Activated CD4-positive, alpha-beta T cell treated with anti-CD3 and anti-CD28 coated beads for 1 hour (primary cell): ENCODE data around the gene MAD2L1.
"Not testable (repeated sequence)": the region's sequence is repeated elsewhere in the genome, so short reads cannot be mapped to it uniquely, and the experiment has no call there.

Experiments used
- DNase-seq: peaks from one replicate; pipeline ENCODE4 v3.0.0-alpha.2; 2020

Gene MAD2L1

GRCh38 chr4:120066517-120067340 is at the start of gene MAD2L1:
TSS of gene MAD2L1 (minus strand) at chr4:120066848. CDS start at chr4:120066734, 114 bp downstream.
- DNase-seq, result peak; percentile 98

GRCh38 chr4:120111745-120112144 is 45.1 kb upstream of the MAD2L1 start:
- no peak for DNase-seq

GRCh38 chr4:120109406-120109805 is 42.8 kb upstream of the MAD2L1 start:
- DNase-seq, result no peak

- DNase-seq, result no peak
Observed at GRCh38 chr4:120105472-120105871, 38.8 kb upstream of the MAD2L1 start.

GRCh38 chr4:120096508-120097297 is 30.1 kb upstream of the MAD2L1 start:
- DNase-seq, result no peak

GRCh38 chr4:120088507-120088906 is 21.9 kb upstream of the MAD2L1 start:
- DNase-seq, result no peak

- not testable (repeated sequence) for DNase-seq
Observed at GRCh38 chr4:120088066-120088465, 21.4 kb upstream of the MAD2L1 start.

- no peak for DNase-seq
Observed at GRCh38 chr4:120085705-120086104, 19.1 kb upstream of the MAD2L1 start.

- no peak for DNase-seq
Observed at GRCh38 chr4:120084327-120084726, 17.7 kb upstream of the MAD2L1 start.

- DNase-seq, result no peak
Observed at GRCh38 chr4:120083152-120083551, 16.5 kb upstream of the MAD2L1 start.

GRCh38 chr4:120082251-120082650 is 15.6 kb upstream of the MAD2L1 start:
- DNase-seq, result no peak

GRCh38 chr4:120081726-120082125 is 15.1 kb upstream of the MAD2L1 start:
- no peak for DNase-seq

- no peak for DNase-seq
Observed at GRCh38 chr4:120080533-120080932, 13.9 kb upstream of the MAD2L1 start.

GRCh38 chr4:120079839-120080520 is 13.3 kb upstream of the MAD2L1 start:
- DNase-seq, result no peak

GRCh38 chr4:120078216-120078615 is 11.6 kb upstream of the MAD2L1 start:
- DNase-seq, result no peak

- DNase-seq, result no peak
Observed at GRCh38 chr4:120071192-120071795, 4.6 kb upstream of the MAD2L1 start.

GRCh38 chr4:120070196-120070595 is 3.5 kb upstream of the MAD2L1 start:
- DNase-seq, result no peak

GRCh38 chr4:120065974-120066516 is 603 bp downstream of the MAD2L1 start:
- DNase-seq, result no peak

- DNase-seq, result no peak
Observed at GRCh38 chr4:120064887-120065286, 1.8 kb downstream of the MAD2L1 start.

GRCh38 chr4:120063711-120064110 is 2.9 kb downstream of the MAD2L1 start:
- DNase-seq, result not testable (repeated sequence)

GRCh38 chr4:120062663-120063195 is 3.9 kb downstream of the MAD2L1 start:
- DNase-seq, result no peak

GRCh38 chr4:120059036-120059435 is 7.6 kb downstream of the MAD2L1 start:
- no peak for DNase-seq
